Measurements from ENCODE around the gene ART5. TPM values are rescaled to one million over a fixed set of nuclear protein-coding genes. Genes with fewer than 3 reads are reported as not detected.

The ART5 gene
- total RNA-seq, 1 experiment from 2014 or later = 4.5 TPM

DNA sequence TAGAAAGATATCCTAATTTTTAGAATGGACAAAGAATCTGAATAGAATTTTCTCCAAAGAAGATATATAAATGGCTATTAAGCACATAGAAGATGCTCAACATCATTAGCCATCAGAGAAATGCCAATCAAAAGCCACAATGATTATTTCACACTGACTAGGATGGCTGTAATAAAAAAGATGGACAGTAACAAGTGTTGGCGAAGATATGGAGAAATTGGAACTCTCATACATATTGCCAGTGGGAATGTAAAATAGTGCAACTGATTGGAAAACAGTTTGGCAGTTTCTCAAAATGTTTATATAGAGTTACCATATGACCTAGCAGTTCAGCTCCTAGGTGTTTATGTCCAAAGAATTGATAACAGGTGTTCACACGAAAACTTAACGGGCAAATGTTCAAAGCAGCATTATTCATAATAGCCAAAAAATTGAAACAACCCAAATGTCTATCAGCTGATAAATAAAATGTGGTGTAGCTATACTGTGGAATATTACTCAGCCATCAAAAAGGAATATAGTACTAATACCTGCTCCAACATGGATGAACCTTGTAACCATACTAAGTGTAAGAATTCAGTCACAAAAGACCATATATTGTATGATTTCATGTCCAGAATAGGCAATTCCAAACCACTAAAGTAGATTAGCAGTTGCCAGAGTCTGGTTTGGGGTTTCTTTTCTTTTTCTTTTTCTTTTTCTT lies 29.7 kb downstream of the ART5 start (continued):
- TF ChIP-seq, protein P1, sequence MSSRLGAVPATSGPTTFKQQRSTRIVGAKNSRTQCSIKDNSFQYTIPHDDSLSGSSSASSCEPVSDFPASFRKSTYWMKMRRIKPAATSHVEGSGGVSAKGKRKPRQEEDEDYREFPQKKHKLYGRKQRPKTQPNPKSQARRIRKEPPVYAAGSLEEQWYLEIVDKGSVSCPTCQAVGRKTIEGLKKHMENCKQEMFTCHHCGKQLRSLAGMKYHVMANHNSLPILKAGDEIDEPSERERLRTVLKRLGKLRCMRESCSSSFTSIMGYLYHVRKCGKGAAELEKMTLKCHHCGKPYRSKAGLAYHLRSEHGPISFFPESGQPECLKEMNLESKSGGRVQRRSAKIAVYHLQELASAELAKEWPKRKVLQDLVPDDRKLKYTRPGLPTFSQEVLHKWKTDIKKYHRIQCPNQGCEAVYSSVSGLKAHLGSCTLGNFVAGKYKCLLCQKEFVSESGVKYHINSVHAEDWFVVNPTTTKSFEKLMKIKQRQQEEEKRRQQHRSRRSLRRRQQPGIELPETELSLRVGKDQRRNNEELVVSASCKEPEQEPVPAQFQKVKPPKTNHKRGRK (CRISPR knock-in tag; IDR thresholded peaks at IDR 0.05; ENCODE audit: borderline replicate concordance) = no peak
- TF ChIP-seq HMGA2 (CRISPR knock-in tag; IDR thresholded peaks at IDR 0.05) (no peak), ZNF416 (CRISPR knock-in tag; IDR thresholded peaks at IDR 0.05) (no peak), OVOL2 (CRISPR knock-in tag; IDR thresholded peaks at IDR 0.05; ENCODE audit: borderline replicate concordance) (no peak), PRRX2 (CRISPR knock-in tag; IDR thresholded peaks at IDR 0.05) (no peak), GRHL2 (CRISPR knock-in tag; IDR thresholded peaks at IDR 0.05; ENCODE audit: insufficient replicate concordance, severe bottlenecking) (no peak), RELA (CRISPR knock-in tag; IDR thresholded peaks at IDR 0.05; ENCODE audit: borderline replicate concordance) (no peak), SMAD3 (CRISPR knock-in tag; IDR thresholded peaks at IDR 0.05; ENCODE audit: borderline replicate concordance) (no peak), NFYB (CRISPR knock-in tag; conservative IDR thresholded peaks at IDR 0.05; ENCODE audit: low read depth) (no peak), IRF2 (CRISPR knock-in tag; IDR thresholded peaks at IDR 0.05; ENCODE audit: borderline replicate concordance, low read depth) (no peak)
- TF ChIP-seq, protein P2, sequence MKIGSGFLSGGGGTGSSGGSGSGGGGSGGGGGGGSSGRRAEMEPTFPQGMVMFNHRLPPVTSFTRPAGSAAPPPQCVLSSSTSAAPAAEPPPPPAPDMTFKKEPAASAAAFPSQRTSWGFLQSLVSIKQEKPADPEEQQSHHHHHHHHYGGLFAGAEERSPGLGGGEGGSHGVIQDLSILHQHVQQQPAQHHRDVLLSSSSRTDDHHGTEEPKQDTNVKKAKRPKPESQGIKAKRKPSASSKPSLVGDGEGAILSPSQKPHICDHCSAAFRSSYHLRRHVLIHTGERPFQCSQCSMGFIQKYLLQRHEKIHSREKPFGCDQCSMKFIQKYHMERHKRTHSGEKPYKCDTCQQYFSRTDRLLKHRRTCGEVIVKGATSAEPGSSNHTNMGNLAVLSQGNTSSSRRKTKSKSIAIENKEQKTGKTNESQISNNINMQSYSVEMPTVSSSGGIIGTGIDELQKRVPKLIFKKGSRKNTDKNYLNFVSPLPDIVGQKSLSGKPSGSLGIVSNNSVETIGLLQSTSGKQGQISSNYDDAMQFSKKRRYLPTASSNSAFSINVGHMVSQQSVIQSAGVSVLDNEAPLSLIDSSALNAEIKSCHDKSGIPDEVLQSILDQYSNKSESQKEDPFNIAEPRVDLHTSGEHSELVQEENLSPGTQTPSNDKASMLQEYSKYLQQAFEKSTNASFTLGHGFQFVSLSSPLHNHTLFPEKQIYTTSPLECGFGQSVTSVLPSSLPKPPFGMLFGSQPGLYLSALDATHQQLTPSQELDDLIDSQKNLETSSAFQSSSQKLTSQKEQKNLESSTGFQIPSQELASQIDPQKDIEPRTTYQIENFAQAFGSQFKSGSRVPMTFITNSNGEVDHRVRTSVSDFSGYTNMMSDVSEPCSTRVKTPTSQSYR (CRISPR knock-in tag; IDR thresholded peaks at IDR 0.05) = no peak
- TF ChIP-seq, protein P3, sequence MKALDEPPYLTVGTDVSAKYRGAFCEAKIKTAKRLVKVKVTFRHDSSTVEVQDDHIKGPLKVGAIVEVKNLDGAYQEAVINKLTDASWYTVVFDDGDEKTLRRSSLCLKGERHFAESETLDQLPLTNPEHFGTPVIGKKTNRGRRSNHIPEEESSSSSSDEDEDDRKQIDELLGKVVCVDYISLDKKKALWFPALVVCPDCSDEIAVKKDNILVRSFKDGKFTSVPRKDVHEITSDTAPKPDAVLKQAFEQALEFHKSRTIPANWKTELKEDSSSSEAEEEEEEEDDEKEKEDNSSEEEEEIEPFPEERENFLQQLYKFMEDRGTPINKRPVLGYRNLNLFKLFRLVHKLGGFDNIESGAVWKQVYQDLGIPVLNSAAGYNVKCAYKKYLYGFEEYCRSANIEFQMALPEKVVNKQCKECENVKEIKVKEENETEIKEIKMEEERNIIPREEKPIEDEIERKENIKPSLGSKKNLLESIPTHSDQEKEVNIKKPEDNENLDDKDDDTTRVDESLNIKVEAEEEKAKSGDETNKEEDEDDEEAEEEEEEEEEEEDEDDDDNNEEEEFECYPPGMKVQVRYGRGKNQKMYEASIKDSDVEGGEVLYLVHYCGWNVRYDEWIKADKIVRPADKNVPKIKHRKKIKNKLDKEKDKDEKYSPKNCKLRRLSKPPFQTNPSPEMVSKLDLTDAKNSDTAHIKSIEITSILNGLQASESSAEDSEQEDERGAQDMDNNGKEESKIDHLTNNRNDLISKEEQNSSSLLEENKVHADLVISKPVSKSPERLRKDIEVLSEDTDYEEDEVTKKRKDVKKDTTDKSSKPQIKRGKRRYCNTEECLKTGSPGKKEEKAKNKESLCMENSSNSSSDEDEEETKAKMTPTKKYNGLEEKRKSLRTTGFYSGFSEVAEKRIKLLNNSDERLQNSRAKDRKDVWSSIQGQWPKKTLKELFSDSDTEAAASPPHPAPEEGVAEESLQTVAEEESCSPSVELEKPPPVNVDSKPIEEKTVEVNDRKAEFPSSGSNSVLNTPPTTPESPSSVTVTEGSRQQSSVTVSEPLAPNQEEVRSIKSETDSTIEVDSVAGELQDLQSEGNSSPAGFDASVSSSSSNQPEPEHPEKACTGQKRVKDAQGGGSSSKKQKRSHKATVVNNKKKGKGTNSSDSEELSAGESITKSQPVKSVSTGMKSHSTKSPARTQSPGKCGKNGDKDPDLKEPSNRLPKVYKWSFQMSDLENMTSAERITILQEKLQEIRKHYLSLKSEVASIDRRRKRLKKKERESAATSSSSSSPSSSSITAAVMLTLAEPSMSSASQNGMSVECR (CRISPR knock-in tag; IDR thresholded peaks at IDR 0.05; ENCODE audit: borderline replicate concordance) = no peak

DNA sequence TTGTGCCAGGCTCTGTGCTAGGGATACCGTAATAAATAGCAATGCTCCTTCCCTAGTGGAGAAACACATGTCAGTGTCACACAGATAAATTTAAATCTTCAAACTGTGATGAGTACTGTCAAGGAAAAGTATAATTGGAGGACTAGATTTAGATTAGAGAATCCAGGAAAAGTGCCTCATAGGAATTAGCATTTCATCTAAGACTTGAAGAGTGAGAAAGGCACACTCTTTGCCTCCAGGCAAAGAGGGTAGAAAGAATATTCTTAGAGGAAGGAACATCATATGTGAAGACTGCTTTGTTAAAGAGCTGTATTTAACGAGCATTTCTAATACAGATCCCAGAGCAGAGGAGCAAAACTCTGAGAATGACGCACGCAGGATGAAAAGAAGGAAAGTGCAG lies 30.9 kb downstream of the ART5 start:
- H3K27me3 Mint-ChIP-seq (ENCODE audit: low read depth) = no peaks in the 10 kb centered on the region
- POLR2A ChIA-PET = no interaction called here
- no peaks in the 10 kb centered on the region for H3K36me3 Mint-ChIP-seq
- H3K4me3 Mint-ChIP-seq = no peak overlapping the region
- no peak overlapping the region for H3K27ac Mint-ChIP-seq
- peaks cover 2% of the 10 kb centered on the region; the same call in 1 of the 2 replicates for H3K4me1 Mint-ChIP-seq
- peaks cover 7% of the 10 kb centered on the region for H3K9me3 Mint-ChIP-seq
- no peak for DNase-seq (ENCODE audit: low spot score)
- CTCF ChIA-PET = no interaction called here
- no peak for ATAC-seq
- TF ChIP-seq, protein P4, sequence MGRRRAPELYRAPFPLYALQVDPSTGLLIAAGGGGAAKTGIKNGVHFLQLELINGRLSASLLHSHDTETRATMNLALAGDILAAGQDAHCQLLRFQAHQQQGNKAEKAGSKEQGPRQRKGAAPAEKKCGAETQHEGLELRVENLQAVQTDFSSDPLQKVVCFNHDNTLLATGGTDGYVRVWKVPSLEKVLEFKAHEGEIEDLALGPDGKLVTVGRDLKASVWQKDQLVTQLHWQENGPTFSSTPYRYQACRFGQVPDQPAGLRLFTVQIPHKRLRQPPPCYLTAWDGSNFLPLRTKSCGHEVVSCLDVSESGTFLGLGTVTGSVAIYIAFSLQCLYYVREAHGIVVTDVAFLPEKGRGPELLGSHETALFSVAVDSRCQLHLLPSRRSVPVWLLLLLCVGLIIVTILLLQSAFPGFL (CRISPR knock-in tag; IDR thresholded peaks at IDR 0.05; ENCODE audit: borderline replicate concordance) = no peak
- TF ChIP-seq ZBTB21 (CRISPR knock-in tag; IDR thresholded peaks at IDR 0.05; ENCODE audit: borderline replicate concordance) (no peak), CREM (CRISPR knock-in tag; IDR thresholded peaks at IDR 0.05) (no peak), TEAD1 (CRISPR knock-in tag; IDR thresholded peaks at IDR 0.05) (no peak), GTF2I (CRISPR knock-in tag; conservative IDR thresholded peaks at IDR 0.05) (no peak), ETV6 (CRISPR knock-in tag; IDR thresholded peaks at IDR 0.05) (no peak), KAT7 (CRISPR knock-in tag; IDR thresholded peaks at IDR 0.05; ENCODE audit: borderline replicate concordance) (no peak), FOXK1 (CRISPR knock-in tag; IDR thresholded peaks at IDR 0.05) (no peak), TCF7 (CRISPR knock-in tag; IDR thresholded peaks at IDR 0.05; ENCODE audit: low read depth) (no peak)
- TF ChIP-seq, protein P5, sequence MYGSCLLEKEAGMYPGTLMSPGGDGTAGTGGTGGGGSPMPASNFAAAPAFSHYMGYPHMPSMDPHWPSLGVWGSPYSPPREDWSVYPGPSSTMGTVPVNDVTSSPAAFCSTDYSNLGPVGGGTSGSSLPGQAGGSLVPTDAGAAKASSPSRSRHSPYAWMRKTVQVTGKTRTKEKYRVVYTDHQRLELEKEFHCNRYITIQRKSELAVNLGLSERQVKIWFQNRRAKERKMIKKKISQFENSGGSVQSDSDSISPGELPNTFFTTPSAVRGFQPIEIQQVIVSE (CRISPR knock-in tag; IDR thresholded peaks at IDR 0.05; ENCODE audit: borderline replicate concordance) = no peak
- TF ChIP-seq, protein P1 (CRISPR knock-in tag; IDR thresholded peaks at IDR 0.05; ENCODE audit: borderline replicate concordance) = no peak
- TF ChIP-seq, protein P6, sequence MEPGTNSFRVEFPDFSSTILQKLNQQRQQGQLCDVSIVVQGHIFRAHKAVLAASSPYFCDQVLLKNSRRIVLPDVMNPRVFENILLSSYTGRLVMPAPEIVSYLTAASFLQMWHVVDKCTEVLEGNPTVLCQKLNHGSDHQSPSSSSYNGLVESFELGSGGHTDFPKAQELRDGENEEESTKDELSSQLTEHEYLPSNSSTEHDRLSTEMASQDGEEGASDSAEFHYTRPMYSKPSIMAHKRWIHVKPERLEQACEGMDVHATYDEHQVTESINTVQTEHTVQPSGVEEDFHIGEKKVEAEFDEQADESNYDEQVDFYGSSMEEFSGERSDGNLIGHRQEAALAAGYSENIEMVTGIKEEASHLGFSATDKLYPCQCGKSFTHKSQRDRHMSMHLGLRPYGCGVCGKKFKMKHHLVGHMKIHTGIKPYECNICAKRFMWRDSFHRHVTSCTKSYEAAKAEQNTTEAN (CRISPR knock-in tag; IDR thresholded peaks at IDR 0.05) = no peak
